H1 (cell line): ENCODE results near the gene GMCL1. TPM values are rescaled to one million over a fixed set of nuclear protein-coding genes. Genes with fewer than 3 reads are reported as not detected.

Experiments used
- CTCF ChIA-PET: fragments of 300-600 bp; sonication (Branson Sonifier 250); formaldehyde crosslinking; loops from one replicate; lab custom pipeline; 2021; ENCODE audit not compliant: partially characterized antibody; lab: Charles Lee
- POLR2A ChIA-PET: fragments of 300-600 bp; sonication (Branson Sonifier 250); formaldehyde crosslinking; loops from one replicate; lab custom pipeline; 2021; ENCODE audit warnings: inconsistent platforms; ENCODE audit not compliant: partially characterized antibody; lab: Charles Lee
- DNase-seq, 2 experiments: peaks; one replicate each; pipeline versions ENCODE4 v3.0.0 to v3.0.0-alpha.2; 2010 to 2022; ENCODE audit warnings: low spot score in 2 of 2, low read depth in 1 of 2, mixed read lengths in 1 of 2
- FAIRE-seq: peaks from 2 replicates; lab custom pipeline; 2011; peaks lifted over from hg19 to GRCh38; lab: Jason Lieb, UNC
- H2AFZ ChIP-seq: 2 replicates; pipeline ENCODE4 v1.8.1; 2012; ENCODE audit warnings: low read length, inconsistent platforms
- H2AK5ac ChIP-seq: 2 replicates; pipeline ENCODE4 v1.6.1; 2013; ENCODE audit warnings: low read depth, low read length
- H2BK120ac ChIP-seq: replicated peaks from 2 replicates; pipeline ENCODE3; 2013; ENCODE audit warnings: low read depth, low read length, inconsistent platforms
- H2BK12ac ChIP-seq: 2 replicates; pipeline ENCODE4 v1.6.1; 2013; ENCODE audit warnings: low read depth, low read length
- H2BK15ac ChIP-seq: 2 replicates; pipeline ENCODE4 v1.6.1; 2013; ENCODE audit warnings: low read length
- H2BK20ac ChIP-seq: 2 replicates; pipeline ENCODE4 v1.6.1; 2013; ENCODE audit warnings: low read length
- H2BK5ac ChIP-seq: 2 replicates; pipeline ENCODE4 v1.6.1; 2013; ENCODE audit warnings: low read depth, low read length
- H3K14ac ChIP-seq: 2 replicates; pipeline ENCODE4 v1.6.1; 2013; ENCODE audit warnings: inconsistent platforms; ENCODE audit not compliant: insufficient read length
- H3K18ac ChIP-seq: 2 replicates; pipeline ENCODE4 v1.6.1; 2013; ENCODE audit warnings: low read length; ENCODE audit errors: extremely low read depth
- H3K23ac ChIP-seq: 2 replicates; pipeline ENCODE4 v1.6.1; 2013; ENCODE audit warnings: inconsistent platforms; ENCODE audit not compliant: insufficient read length
- H3K23me2 ChIP-seq: 2 replicates; pipeline ENCODE4 v1.6.1; 2013; ENCODE audit warnings: low read depth, low read length
- H3K27ac ChIP-seq: 2 replicates; pipeline ENCODE4 v1.6.1; 2011; ENCODE audit warnings: low read depth, low read length, inconsistent platforms
- H3K27me3 ChIP-seq, 4 experiments: replicated peaks in 1 of 4; 1 replicate in 1 of 4; 2 replicates in 3 of 4; pipeline versions ENCODE4 v1.6.1 to v1.8.1; 2011 to 2013; ENCODE audit warnings: low read length in 3 of 4, mild to moderate bottlenecking in 3 of 4, inconsistent platforms in 2 of 4, mixed read lengths in 2 of 4, moderate library complexity in 1 of 4; ENCODE audit not compliant: control insufficient read depth in 3 of 4, insufficient read depth in 3 of 4; ENCODE audit errors: extremely low read depth in 1 of 4
- H3K36me3 ChIP-seq, 4 experiments: 2 replicates each; pipeline versions ENCODE4 v1.6.1 to v1.8.1; 2011 to 2013; ENCODE audit warnings: mild to moderate bottlenecking in 4 of 4, low read length in 3 of 4, moderate library complexity in 2 of 4, control low read depth in 1 of 4, inconsistent platforms in 1 of 4; ENCODE audit not compliant: insufficient read depth in 4 of 4, control insufficient read depth in 2 of 4
- H3K4ac ChIP-seq: replicated peaks from 2 replicates; pipeline ENCODE3; 2013; ENCODE audit warnings: low read length, low read depth, mixed read lengths, inconsistent platforms; ENCODE audit not compliant: insufficient read length
- H3K4me1 ChIP-seq, 4 experiments: replicated peaks in 1 of 4; 1 replicate in 1 of 4; 2 replicates in 3 of 4; pipeline versions ENCODE4 v1.6.1 to v1.8.1; 2011 to 2013; ENCODE audit warnings: low read length in 3 of 4, inconsistent platforms in 2 of 4, mixed read lengths in 1 of 4; ENCODE audit not compliant: insufficient read depth in 4 of 4, control insufficient read depth in 3 of 4
- H3K4me2 ChIP-seq, 2 experiments: 2 replicates each; pipeline versions ENCODE4 v1.6.1 to v1.8.1; 2011 to 2013; ENCODE audit warnings: low read depth in 2 of 2, low read length in 2 of 2, control low read depth in 1 of 2, inconsistent platforms in 1 of 2, mild to moderate bottlenecking in 1 of 2; ENCODE audit not compliant: insufficient read depth in 1 of 2
- H3K4me3 ChIP-seq, 4 experiments: fragments of 200-600, 300-600 bp in 1 of 4; sonication (generic), shearing (Covaris generic), sonication (Bioruptor Twin) in 1 of 4; 2 replicates each; pipeline versions ENCODE4 v1.5.1 to v1.8.1; 2011 to 2016; ENCODE audit warnings: low read length in 4 of 4, low read depth in 3 of 4, control low read depth in 2 of 4, inconsistent platforms in 2 of 4, mild to moderate bottlenecking in 2 of 4, mixed read lengths in 1 of 4, moderate library complexity in 1 of 4; ENCODE audit not compliant: insufficient read depth in 2 of 4; ENCODE audit errors: extremely low read depth in 1 of 4
- H3K56ac ChIP-seq: replicated peaks from 2 replicates; pipeline ENCODE3; 2013; ENCODE audit warnings: low read depth, mild to moderate bottlenecking, mixed read lengths, low read length, inconsistent platforms; ENCODE audit not compliant: insufficient read length
- H3K79me1 ChIP-seq: 2 replicates; pipeline ENCODE4 v1.6.1; 2013; ENCODE audit warnings: low read depth, low read length, control low read depth
- H3K79me2 ChIP-seq, 2 experiments: 2 replicates each; pipeline versions ENCODE4 v1.6.1 to v1.8.1; 2012 to 2013; ENCODE audit warnings: low read length in 2 of 2, mild to moderate bottlenecking in 2 of 2, inconsistent platforms in 1 of 2; ENCODE audit not compliant: insufficient read depth in 2 of 2, control insufficient read depth in 1 of 2
- H3K9ac ChIP-seq, 4 experiments: replicated peaks in 1 of 4; 1 replicate in 1 of 4; 2 replicates in 3 of 4; pipeline versions ENCODE4 v1.6.1 to v1.8.1; 2011 to 2013; ENCODE audit warnings: low read depth in 3 of 4, low read length in 3 of 4, control low read depth in 2 of 4, mild to moderate bottlenecking in 2 of 4, moderate library complexity in 2 of 4, inconsistent platforms in 1 of 4; ENCODE audit errors: extremely low read depth in 1 of 4
- H3K9me3 ChIP-seq, 2 experiments: 2 replicates each; pipeline versions ENCODE4 v1.6.1 to v1.8.1; 2012 to 2013; ENCODE audit warnings: mild to moderate bottlenecking in 2 of 2, moderate library complexity in 2 of 2, control low read depth in 1 of 2, inconsistent platforms in 1 of 2, low read depth in 1 of 2, low read length in 1 of 2, mixed read lengths in 1 of 2; ENCODE audit not compliant: insufficient read depth in 2 of 2
- H4K20me1 ChIP-seq, 2 experiments: replicated peaks in 1 of 2; 2 replicates each; pipeline versions ENCODE3 to v1.8.1; 2011 to 2013; ENCODE audit warnings: inconsistent platforms in 2 of 2, low read length in 2 of 2, mild to moderate bottlenecking in 1 of 2; ENCODE audit not compliant: insufficient read depth in 2 of 2, control insufficient read depth in 1 of 2
- H4K5ac ChIP-seq: 2 replicates; pipeline ENCODE4 v1.6.1; 2013; ENCODE audit warnings: low read length, low read depth, mixed read lengths, inconsistent platforms; ENCODE audit not compliant: insufficient read length
- H4K8ac ChIP-seq: 2 replicates; pipeline ENCODE4 v1.8.0; 2013; ENCODE audit warnings: mild to moderate bottlenecking, moderate library complexity, low read length, inconsistent platforms; ENCODE audit not compliant: insufficient read depth; ENCODE audit errors: extremely low read depth
- H4K91ac ChIP-seq: replicated peaks from 2 replicates; pipeline ENCODE3; 2013; ENCODE audit warnings: low read length, mixed read lengths, inconsistent platforms; ENCODE audit not compliant: insufficient read length
- ASH2L ChIP-seq: fragments of 200-600, 300-600 bp; sonication (generic); IDR thresholded peaks from one replicate; pipeline ENCODE4 v1.7.1; 2017; ENCODE audit warnings: low read length
- ATF3 ChIP-seq: IDR thresholded peaks from 2 replicates; pipeline ENCODE4 v1.6.1; 2011; ENCODE audit warnings: low read depth, mild to moderate bottlenecking, low read length; ENCODE audit not compliant: insufficient read depth
- BCL11A ChIP-seq, 2 experiments: IDR thresholded peaks; one replicate each; pipeline ENCODE4 v1.6.1; 2011; ENCODE audit warnings: low read depth in 2 of 2, low read length in 2 of 2, mild to moderate bottlenecking in 2 of 2
- CTCF ChIP-seq, 3 experiments: IDR thresholded peaks; 1 replicate in 2 of 3; 2 replicates in 1 of 3; pipeline versions ENCODE4 v1.5.1 to v1.6.1; 2011; ENCODE audit warnings: low read length in 3 of 3, mild to moderate bottlenecking in 3 of 3, inconsistent platforms in 2 of 3, low read depth in 1 of 3, moderate library complexity in 1 of 3; ENCODE audit not compliant: insufficient read depth in 1 of 3; ENCODE audit errors: control extremely low read depth in 1 of 3
- E2F6 ChIP-seq: IDR thresholded peaks from 2 replicates; pipeline ENCODE4 v1.6.1; 2012; ENCODE audit warnings: inconsistent platforms
- GABPA ChIP-seq: IDR thresholded peaks from 2 replicates; pipeline ENCODE4 v1.6.1; 2011; ENCODE audit warnings: mild to moderate bottlenecking, low read length, moderate library complexity, borderline replicate concordance; ENCODE audit not compliant: insufficient read depth
- MAFK ChIP-seq: IDR thresholded peaks from 2 replicates; pipeline ENCODE4 v1.6.1; 2012; ENCODE audit warnings: low read depth, mild to moderate bottlenecking, improper control_type of control experiment, low read length
- PHF8 ChIP-seq: fragments of 200-600 bp; sonication (generic); conservative IDR thresholded peaks from 2 replicates; pipeline ENCODE4 v1.7.1; 2012; ENCODE audit warnings: low read depth, mild to moderate bottlenecking, inconsistent platforms, low read length, moderate library complexity
- POLR2AphosphoS5 ChIP-seq: IDR thresholded peaks from 2 replicates; pipeline ENCODE4 v1.6.1; 2011; ENCODE audit warnings: low read depth, low read length
- SP4 ChIP-seq: IDR thresholded peaks from 2 replicates; pipeline ENCODE4 v1.6.1; 2012; ENCODE audit warnings: low read length, inconsistent platforms
- TEAD4 ChIP-seq: IDR thresholded peaks from 2 replicates; pipeline ENCODE4 v1.6.1; 2012; ENCODE audit warnings: low read depth, low read length, inconsistent platforms, mixed read lengths
- WGBS, 2 experiments: shearing (Covaris generic) in 1 of 2; methylation state at CpG; one replicate each; pipeline versions ENCODE4 v1.1.6 to v1.1.7; 2013 to 2015; ENCODE audit warnings: low lambda C conversion rate in 2 of 2, mixed read lengths in 2 of 2, inconsistent platforms in 1 of 2, low coverage in 1 of 2, missing lambda C conversion rate in 1 of 2; ENCODE audit not compliant: insufficient replicate concordance in 2 of 2, insufficient coverage in 1 of 2, insufficient read length in 1 of 2; ENCODE audit errors: extremely low coverage in 1 of 2, missing lambda C conversion rate in 1 of 2; 5-methylcytosine and 5-hydroxymethylcytosine counted together
- polyA plus RNA-seq, 7 experiments: library from polyadenylated mRNA; depleted of rRNA in 3 of 7; stranded (reverse) in 5 of 7; unstranded in 2 of 7; fragments of >200 nt in 5 of 7; fragments of 200-250 nt in 2 of 7; gene quantifications; 1 replicate in 5 of 7; 2 replicates in 1 of 7; 4 replicates in 1 of 7; pipeline versions ENCODE4 v1.2.1 to v1.2.3, GENCODE V29; 2011 to 2013; ENCODE audit warnings: missing spikeins in 2 of 7, mixed read lengths in 2 of 7
- total RNA-seq: library from RNA; stranded (reverse); fragmentation: NEBNext Ultra II Directional; extraction: Animal tissue kit (Norgen Biotek cat#: 25700); gene quantifications from 2 replicates; pipeline ENCODE4 v1.2.1, GENCODE V29; 2021

Gene GMCL1
- total and polyA plus RNA-seq, 2 of the 8 experiments (the other 6 are each of a cell fraction or from before 2014, with no cell fraction given) = 6.5 to 21.9 TPM

- peaks cover 0 to 36% (median 12%) of the 10 kb centered on the region in 4 experiments; a peak in 6 of 8 replicates for H3K36me3 ChIP-seq
- H2AK5ac ChIP-seq = no peak overlapping the region
- no peak overlapping the region for H2BK12ac ChIP-seq
- peaks cover 2% of the 10 kb centered on the region in 2 experiments for H4K20me1 ChIP-seq
- FAIRE-seq = no peak
- no peak overlapping the region for H4K8ac ChIP-seq
- H3K4me1 ChIP-seq = no peaks in the 10 kb centered on the region
- no peaks in the 10 kb centered on the region for H3K23me2 ChIP-seq
- H2BK20ac ChIP-seq = no peak overlapping the region
- H2AFZ ChIP-seq = no peak overlapping the region
- no peak overlapping the region for H3K14ac ChIP-seq
- H4K5ac ChIP-seq = no peak overlapping the region
- H3K79me1 ChIP-seq = peaks cover 2% of the 10 kb centered on the region; the same call in 1 of the 2 replicates
- H3K27ac ChIP-seq = no peak overlapping the region
- H2BK120ac ChIP-seq = no peak overlapping the region
- H3K4me2 ChIP-seq = no peak overlapping the region
- POLR2A ChIA-PET = no interaction called here
- H4K91ac ChIP-seq = no peak overlapping the region
- H3K23ac ChIP-seq = no peak overlapping the region
- H3K9me3 ChIP-seq = no peaks in the 10 kb centered on the region
- H3K4ac ChIP-seq = no peak overlapping the region
- no peaks in the 10 kb centered on the region for H3K27me3 ChIP-seq
- CTCF ChIA-PET = interaction anchor here (1.4 kb wide), 1 partner anchor 112 kb away, joined by 3 read pairs; no protein-coding TSS in a partner anchor
- no peak for DNase-seq
- H3K4me3 ChIP-seq = no peak overlapping the region
- no peak overlapping the region for H2BK15ac ChIP-seq
- WGBS, 2 experiments = 88% methylated on average over 2 of the region's 2 CpGs; no CpG with 5 or more reads in 1 of the 2 experiments
- H2BK5ac ChIP-seq = no peak overlapping the region
- no peak overlapping the region for H3K56ac ChIP-seq
- peaks cover 0 to 47% of the 10 kb centered on the region in 2 experiments; a peak in 3 of 4 replicates for H3K79me2 ChIP-seq
- H3K9ac ChIP-seq = no peak overlapping the region
- H3K18ac ChIP-seq = no peak overlapping the region
- TF ChIP-seq BCL11A (IDR thresholded peaks at IDR 0.05; ENCODE audit: low read depth in 2 of 2, low read length in 2 of 2) (no peak), GABPA (no peak), ATF3 (no peak), CTCF (IDR thresholded peaks at IDR 0.05; ENCODE audit: control extremely low read depth in 1 of 3, insufficient read depth in 1 of 3, low read depth in 1 of 3, low read length in 3 of 3) (no peak), POLR2AphosphoS5 (no peak), MAFK (no peak), E2F6 (no peak), PHF8 (no peak), TEAD4 (no peak), SP4 (no peak), ASH2L (no peak)
These were observed 8.1 kb downstream of the GMCL1 start for GRCh38 chr2:69837533-69837932.
